Stimulated activated CD8-positive, alpha-beta memory T cell treated with anti-CD3 and anti-CD28 coated beads, Interleukin-7, amount 100 ng/mL, for 48 hours (primary cell): Measurements from ENCODE around the gene TSPAN4.

ENCODE experiments used
- DNase-seq, 2 donors: peaks; one replicate each; pipeline ENCODE4 v3.0.0-alpha.2; 2020; ENCODE audit warnings: low read depth in 1 of 2; ENCODE audit errors: extremely low read depth in 1 of 2

Gene TSPAN4

DNA sequence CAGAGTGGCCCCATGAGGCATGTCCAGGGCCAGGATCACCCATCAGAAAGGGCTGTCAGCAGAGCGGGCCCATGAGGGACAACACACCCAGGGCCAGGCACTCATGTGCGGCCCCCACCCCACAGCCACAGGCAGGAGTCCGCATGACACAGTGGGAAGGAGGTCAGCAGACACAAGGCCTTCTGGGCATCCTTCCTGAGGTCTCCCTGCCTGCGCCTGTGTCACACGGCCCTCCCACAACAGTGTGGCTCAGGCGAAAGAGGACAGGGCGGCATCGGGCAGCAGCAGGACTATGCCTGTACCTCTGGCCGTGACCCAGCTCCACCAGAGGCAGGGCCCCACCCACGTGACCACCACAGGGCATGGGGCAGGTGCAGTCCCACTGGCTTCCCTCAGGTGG lies 40.9 kb downstream of the TSPAN4 start:
- no peak for DNase-seq

GRCh38 chr11:884578-885070 lies 42.0 kb downstream of the TSPAN4 start:
- DNase-seq = no peak

DNA sequence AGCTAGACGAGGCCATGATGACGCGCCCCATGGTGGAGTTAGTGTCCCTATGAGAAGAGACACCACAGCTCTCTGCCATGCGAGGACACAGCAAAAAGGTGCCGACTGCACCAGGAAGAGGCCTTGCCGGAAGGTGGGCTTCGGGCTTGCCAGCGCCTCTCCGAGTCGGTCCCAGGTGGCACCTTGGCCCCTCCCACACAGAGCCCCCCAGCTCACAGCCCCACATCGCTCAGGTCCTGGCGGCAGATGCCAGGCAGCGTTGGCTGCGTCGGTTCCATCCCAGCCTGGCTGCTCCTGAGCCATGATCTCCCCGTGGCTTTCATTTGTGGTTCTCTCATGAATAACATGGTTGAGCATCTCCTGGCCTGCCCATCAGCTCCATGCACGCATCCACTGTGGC lies 43.9 kb downstream of the TSPAN4 start:
- DNase-seq = no peak

- DNase-seq = no peak
Observed at GRCh38 chr11:887589-887988, 44.9 kb downstream of the TSPAN4 start.

GRCh38 chr11:888310-889212 lies 45.9 kb downstream of the TSPAN4 start:
- DNase-seq = no peak

DNA sequence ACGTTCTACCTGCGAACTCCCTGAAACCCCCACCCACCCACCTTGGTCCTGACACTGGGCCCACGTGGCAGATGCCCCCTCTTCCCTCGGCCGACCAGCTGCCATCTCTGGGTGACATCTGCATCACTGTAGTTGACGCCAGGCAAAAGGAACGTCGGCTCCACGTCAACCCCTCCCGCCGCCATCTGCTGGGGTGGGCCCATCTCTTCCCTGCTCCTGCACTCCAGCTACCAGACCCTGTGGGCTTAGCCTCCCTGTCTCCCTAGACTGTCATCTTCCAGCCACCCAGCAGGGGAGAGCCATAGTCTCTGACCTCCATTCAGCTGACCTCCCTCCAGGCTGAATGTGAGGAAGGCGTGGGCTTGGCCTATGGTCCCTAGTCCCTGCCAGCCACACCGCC lies 46.6 kb downstream of the TSPAN4 start:
- DNase-seq = no peak

GRCh38 chr11:889687-890475 lies 47.2 kb downstream of the TSPAN4 start:
- DNase-seq = no peak

DNA sequence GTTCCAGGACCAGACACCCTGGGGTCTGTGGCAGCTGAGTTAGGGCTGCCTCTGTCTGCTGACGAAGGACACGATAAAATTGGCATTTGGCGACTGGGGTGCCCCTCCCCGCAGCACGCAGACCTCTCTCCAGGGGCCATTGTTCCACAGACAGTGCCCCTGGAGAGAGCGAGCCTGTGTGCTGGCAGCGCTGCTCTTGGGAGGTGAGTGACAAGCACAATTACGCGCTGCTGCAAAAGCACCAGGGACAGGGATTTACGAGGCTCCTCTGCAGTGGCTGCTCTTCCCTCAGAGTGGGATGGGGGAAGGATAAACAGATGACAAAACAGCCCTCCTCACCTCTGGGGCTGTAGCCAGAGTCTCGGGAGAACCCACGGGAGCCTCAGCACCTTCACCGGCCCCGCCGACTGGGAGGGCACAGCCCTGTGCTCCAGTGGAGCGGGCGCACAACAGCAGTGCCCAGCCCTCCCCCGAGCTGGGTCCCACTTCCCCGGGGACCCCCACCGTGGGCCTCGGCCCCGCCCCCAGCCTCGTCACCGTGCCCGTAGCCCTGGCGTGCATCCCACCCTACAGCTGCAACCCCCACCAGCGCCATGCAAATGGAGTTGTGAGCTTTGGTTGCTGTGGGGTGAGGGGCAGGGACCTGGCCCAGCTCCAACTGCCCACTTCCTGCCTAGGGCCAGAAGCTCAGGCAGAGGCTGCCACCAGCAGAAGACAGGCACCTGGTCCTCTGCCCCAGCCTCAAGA lies 48.3 kb downstream of the TSPAN4 start:
- DNase-seq = no peak

GRCh38 chr11:893008-893654 lies 50.5 kb downstream of the TSPAN4 start:
- no peak for DNase-seq

DNA sequence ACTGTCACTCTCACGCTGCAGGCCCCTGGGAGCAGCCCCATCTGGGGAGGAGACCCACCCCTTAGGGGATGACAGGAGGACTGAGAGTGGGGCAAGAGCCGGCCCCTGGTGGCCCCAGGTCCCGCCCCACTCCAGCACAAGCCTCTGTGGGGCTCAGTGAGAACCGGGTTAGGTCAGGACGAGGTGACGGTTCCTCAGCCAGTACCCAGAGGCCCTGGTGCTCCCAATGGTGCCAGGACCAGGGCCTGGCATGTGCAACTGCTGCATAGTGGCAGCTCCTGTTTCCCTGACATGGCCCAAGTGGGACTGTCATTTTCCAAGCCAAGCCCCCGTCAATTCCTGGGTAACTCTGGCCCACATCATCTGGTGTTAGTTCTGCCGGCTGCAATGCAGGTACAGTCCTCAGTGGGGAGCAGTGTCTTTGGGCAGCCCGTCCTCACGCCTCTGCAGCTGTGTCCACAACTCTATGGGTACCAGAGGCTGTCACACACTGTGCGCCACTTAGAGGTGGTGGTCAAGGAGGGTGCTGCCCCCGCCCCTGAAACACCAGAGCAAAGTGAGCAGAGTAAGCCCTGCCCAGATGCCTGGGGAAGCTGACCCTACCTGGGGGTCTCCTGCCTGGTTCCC lies 52.0 kb downstream of the TSPAN4 start:
- DNase-seq = no peak

DNA sequence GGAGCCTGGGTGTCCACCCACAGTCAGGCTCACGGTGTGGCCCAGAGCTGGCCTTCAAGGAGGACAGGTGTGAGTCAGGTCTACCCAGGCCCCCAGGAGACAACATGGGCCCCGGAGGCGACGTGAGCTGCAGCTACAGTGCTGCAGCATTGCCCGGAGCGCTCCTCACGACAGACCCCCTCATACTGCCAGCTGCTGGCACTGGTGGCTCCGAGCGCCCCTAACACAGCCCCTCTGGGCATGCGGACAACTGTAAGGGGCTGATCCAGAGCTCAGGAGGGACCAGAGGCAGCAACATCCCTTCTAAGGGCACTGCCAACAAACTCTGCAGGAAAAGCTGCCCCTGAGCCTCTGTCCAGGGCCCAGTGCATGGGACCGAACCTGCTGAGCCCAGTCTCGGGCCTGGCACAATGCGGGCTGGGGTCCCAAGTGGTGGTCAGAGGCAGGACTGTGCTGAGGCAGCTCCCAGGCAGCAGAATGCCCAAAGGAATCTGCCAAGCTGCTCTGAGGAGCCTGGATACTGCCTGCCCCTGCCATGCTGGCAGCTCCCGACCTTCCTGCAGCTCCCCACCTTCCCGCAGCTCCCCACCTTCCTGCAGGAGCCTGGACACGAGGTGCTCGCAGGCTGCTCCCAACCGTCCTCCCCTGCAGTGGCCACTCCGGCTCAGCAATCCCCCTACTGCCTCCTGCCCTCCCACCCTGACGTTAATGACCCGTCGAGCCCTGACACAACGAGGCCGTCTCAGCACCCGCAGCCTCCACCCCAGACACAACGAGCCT lies 52.9 kb downstream of the TSPAN4 start:
- no peak for DNase-seq

GRCh38 chr11:897253-898142 lies 54.8 kb downstream of the TSPAN4 start:
- no peak for DNase-seq

GRCh38 chr11:898143-898511 lies 55.5 kb downstream of the TSPAN4 start:
- no peak for DNase-seq

- no peak for DNase-seq
Observed at GRCh38 chr11:898540-899190, 56.0 kb downstream of the TSPAN4 start.

DNA sequence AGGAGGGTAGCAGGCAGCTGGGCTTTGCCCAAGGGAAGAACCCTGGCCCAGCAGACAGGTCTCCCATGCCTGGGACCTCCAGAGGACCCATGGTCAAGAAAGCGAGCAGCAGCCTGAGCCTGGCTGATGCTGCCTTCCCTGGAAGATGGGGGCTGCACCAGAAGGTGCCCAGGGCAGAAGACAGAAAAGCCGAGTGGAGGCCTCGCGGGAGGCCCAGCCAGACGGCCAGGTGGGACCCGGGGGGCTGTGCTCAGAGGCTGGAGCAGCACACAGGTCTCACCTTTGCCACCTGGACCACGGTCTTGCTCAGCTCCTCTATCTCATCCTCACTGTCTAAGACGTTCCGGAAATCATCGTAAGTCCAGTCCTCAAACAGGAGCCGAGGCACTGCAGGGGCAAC lies 57.1 kb downstream of the TSPAN4 start:
- DNase-seq = no peak

- DNase-seq = no peak
Observed at GRCh38 chr11:900545-900944, 57.9 kb downstream of the TSPAN4 start.

DNA sequence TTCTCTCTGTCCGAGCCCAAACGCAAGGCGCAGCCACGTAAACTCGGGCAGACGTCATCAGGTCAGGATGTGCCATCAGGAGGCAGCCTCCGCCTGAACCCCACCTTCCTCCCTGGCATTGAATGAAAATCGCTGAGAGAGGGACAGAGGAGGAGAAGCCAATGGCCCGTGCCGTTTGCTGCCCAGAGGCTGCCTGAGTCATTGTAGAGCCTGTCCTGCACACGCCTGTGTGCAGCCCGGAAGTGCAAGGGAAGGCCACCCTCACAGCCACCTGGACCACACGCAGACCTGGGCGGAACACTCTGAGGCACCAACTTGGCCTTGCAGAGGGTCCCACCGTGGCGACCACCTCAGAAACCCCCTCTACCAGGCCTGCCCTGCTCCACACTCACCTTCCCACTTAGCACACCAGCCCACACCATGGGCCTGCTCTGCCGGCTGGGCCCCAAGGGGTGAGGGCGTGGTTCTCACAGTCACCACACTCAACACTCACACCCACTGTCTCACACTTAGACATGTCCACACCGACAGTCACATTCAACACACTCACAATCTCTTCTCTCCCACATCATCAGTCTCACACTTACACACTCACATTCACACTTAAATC lies 58.9 kb downstream of the TSPAN4 start:
- DNase-seq = no peak

GRCh38 chr11:904380-904779 lies 61.7 kb downstream of the TSPAN4 start:
- DNase-seq = no peak
